HG02763 (cell line): Measurements from ENCODE around the gene MLYCD.

Experiments
- ATAC-seq: cut with Tn5 transposase; IDR thresholded peaks from one replicate; pipeline ENCODE4 v1.9.1; 2021; ENCODE audit warnings: mild to moderate bottlenecking, moderate library complexity; ENCODE audit not compliant: unreplicated experiment

Gene MLYCD

GRCh38 chr16:83898463-83899271 is at the start of gene MLYCD:
MLYCD (plus strand) TSS chr16:83899115; CDS start chr16:83899145, 30 bp downstream.
- ATAC-seq = peak; percentile 87

DNA sequence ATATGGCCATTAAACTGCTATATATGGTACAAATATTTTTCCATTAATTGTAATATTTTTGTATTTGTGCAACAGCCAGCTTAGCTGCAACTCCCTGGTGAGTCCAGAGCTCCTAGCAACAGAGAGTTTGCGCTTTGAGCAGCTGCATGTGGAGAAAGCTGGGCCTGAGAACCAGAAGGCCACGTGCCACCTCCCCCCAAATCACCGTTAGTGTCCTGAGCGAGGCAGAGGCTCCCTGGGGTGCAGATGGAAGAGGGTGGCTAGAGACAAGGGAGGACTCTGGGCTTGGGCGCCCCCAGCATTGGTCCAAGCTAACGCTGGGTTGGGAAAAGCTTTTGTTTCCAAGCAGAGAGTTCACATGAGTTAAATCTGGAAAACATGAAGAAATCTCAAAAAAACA is 49.5 kb upstream of the MLYCD start:
- ATAC-seq = no peak

GRCh38 chr16:83850947-83851346 is 48.0 kb upstream of the MLYCD start:
- no peak for ATAC-seq

- no peak for ATAC-seq
Measured at GRCh38 chr16:83851473-83851872, 47.4 kb upstream of the MLYCD start.

DNA sequence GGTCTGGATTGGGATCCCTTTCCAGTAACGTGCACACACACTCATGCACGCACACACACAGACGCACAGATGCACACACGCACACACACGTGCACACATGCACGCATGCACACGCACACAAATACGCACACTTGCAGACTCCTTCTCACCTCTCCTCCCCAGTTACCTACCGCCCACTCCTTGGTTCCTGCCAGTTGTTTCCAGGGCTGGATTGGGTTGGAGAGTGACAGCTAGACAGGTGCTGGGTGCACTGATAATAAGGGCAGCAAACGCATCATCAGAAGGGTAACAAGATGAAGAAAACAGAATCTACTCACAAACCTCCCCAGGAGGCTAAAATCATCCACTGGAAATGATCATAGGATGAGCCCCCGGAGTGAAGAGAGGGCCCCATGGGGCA is 46.1 kb upstream of the MLYCD start:
- ATAC-seq = no peak

GRCh38 chr16:83853834-83854233 is 45.1 kb upstream of the MLYCD start:
- ATAC-seq = no peak

DNA sequence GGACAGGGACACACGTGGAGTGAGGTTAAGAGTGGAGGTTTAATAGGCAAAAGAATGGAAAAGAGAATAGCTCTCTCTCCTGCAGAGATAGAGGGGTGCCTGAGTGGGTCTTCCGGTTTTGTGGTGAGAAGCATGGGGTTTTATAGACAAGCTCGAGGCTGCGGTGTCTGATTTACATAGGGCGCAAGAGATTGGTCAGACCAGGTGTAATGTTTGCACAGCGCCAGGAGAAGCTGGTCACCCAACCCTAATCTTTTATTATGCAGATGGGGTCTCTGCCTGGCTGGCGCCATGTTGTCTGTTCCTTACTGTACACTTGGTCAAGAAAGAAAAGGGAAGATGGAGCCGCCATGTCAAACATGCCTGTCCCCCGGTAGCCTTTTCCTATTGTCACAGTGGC is 44.5 kb upstream of the MLYCD start:
- ATAC-seq = no peak

GRCh38 chr16:83856792-83857191 is 42.1 kb upstream of the MLYCD start:
- no peak for ATAC-seq

DNA sequence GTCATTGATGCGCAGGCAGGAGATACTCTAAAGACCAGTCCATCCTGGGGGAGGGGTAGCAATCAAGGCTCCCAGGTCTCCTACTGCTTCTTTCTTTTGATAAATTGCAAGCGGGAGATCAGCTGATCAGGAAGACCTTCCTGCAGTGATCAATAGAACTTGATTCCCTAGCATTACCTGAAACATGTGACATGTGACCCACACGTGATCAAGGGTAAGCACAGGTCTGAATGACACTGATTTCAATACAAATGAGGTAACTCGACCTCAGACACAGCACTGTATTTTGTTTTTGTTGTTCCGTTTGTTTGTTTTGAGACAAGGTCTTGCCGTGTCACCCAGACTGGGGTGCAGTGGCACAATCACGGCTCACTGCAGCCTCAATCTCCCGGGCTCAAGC is 39.6 kb upstream of the MLYCD start:
- no peak for ATAC-seq

DNA sequence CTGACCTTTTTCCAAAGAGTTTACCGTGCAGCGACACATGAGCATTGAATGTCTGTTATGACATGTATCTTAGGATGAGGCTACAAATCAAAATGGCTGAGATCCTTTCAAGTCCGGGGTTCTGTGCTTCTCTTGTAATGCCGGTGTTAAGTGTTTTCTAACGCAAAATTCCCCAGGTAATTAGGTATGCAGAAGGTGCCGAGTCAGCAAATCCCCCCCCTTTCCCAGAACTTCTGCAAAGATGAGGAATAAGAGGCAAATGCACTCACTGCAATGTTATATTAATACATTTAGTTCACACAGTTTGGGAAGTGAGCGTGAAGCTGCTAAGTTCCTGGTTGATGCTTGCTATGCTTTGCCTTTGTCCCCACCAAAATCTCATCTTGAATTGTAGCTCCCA is 36.3 kb upstream of the MLYCD start:
- ATAC-seq = no peak

DNA sequence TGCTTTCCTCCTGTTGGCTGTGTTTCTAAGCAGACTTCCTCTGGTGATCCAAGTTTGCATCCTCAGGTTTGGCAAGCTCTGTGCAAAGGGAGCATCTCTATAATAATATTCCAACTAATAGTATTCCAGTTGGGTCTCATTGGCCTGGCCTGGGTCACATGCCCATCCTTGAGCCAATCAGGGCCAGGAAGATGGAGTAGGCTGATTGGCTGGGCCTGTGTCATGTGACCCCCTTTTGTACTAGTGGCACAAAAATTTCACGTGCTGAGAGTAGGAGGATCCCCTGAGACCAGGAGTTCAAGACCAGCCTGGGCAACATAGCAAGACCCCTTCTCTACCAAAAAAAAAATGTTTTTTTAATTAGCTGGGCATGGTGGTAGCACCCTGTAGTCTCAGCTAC is 35.2 kb upstream of the MLYCD start:
- no peak for ATAC-seq

GRCh38 chr16:83870830-83871229 is 28.1 kb upstream of the MLYCD start:
- ATAC-seq = no peak

DNA sequence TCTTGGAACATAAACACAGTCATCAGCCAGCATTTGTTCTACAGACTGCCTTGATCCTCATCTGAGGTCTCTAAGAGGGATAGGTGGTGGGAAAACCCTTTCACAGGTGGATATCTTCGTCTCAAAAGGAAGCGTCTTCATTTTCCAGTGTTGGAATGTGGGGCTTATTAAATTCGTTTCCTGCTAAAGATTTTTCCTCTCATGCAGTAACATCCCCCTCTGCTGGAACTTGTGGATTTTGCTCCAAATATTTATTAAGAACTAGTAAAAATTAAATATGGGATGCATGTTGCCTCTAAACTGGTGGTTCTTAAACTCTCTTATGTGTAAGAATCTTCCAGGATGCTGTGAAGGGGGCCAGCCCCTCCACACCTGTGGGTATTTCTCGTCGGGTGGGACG is 20.1 kb upstream of the MLYCD start:
- no peak for ATAC-seq

GRCh38 chr16:83882163-83882885 is 16.6 kb upstream of the MLYCD start:
- no peak for ATAC-seq

DNA sequence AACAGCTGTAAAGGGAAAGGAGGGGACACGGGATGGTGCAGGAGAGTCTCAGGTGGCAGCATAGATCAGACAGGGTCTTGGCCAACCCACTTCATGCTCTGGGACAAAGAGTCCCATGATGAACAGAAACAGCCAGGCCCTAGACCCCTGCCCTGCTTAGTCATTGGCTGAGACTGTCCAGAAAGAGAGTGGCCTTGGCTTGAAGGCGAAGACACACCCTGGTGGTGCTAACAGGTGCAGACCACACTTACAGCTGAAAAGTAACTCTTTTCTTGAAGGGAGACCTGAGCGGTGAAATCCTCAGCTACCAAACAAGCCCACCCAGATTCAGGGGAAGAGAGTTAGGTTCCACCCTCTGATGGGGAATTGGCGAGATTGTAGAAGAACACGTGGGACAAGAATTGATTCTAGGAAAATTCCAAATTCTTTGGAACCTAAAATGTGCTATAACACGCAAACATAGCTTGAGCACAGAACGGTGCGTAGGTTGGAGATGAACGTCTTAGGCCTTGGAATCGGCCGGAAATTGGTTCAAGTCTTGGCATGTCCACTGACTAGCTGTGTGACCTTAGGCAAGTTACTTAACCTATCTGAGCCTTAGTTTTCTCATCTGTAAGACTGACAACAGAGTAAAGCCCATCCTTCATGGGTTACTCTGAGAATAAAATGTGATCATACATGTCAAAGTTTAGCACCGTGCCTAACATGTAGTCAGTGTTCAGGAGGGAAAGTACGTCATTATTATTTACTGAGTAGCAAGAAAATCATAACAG is 12.5 kb upstream of the MLYCD start:
- ATAC-seq = no peak

- no peak for ATAC-seq
Measured at GRCh38 chr16:83887080-83887479, 11.8 kb upstream of the MLYCD start.

DNA sequence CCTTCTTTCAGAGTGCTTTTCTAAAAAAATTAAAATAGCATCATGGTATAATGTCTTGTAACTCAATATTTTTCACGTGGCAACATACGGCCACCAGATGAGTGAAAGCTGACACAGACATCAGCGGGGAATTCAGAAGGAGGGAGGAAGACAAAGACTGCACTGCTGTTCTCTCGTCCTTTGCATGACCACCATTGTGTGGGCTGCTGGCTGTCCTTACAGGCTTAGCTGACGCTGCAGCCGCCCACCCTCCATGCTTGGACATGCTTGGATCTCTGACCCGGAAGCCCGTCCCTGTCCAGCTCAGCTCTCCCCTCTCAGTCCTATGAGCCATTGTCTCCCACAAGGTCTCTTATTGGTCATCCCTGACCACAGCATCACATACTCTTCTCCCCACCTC is 11.4 kb upstream of the MLYCD start:
- ATAC-seq = no peak

- no peak for ATAC-seq
Measured at GRCh38 chr16:83888672-83889044, 10.3 kb upstream of the MLYCD start.

DNA sequence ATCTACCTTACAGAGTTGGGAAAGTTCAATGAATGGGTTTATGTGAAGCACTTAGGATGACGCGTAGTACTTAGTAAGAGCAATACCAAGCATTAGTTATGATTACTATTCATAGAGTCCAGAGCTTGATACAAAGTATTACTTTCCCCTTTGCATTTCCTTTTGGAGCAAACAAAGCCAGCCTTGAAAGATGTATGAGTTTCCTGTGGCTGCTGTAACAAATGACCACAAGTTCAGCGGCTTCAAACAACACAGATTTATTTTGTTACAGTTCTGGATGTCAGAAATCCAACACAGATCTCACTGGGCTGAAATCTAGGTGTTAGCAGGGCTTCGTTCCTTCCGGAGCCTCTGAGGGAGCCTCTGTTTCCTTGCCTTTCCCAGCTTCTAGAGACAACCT is 8.6 kb upstream of the MLYCD start:
- no peak for ATAC-seq

- no peak for ATAC-seq
Measured at GRCh38 chr16:83891742-83892141, 7.2 kb upstream of the MLYCD start.

DNA sequence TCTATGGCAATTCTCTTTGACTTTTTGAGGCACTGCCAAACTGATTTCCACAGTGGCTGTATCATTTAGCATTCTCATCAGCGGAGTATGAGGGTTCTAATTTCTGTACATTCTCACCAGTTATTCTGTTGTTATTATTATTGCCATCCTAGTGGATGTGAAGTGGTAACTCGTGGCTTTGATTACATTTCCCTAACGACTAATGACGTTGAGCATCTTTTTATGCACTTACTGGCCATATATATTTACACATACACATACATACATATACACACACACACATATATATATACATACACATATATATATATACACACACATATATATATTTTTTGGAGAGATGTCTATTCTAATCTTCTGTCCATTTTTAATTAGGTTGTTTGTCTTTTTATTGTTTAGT is 3.7 kb upstream of the MLYCD start:
- no peak for ATAC-seq

- no peak for ATAC-seq
Measured at GRCh38 chr16:83895942-83896341, 3.0 kb upstream of the MLYCD start.
